Measurements from ENCODE around the gene PPOX.

Gene PPOX
- 2.2 to 11.0 (median 4.6) reads per million in 17 experiments for total RNA-seq

DNA sequence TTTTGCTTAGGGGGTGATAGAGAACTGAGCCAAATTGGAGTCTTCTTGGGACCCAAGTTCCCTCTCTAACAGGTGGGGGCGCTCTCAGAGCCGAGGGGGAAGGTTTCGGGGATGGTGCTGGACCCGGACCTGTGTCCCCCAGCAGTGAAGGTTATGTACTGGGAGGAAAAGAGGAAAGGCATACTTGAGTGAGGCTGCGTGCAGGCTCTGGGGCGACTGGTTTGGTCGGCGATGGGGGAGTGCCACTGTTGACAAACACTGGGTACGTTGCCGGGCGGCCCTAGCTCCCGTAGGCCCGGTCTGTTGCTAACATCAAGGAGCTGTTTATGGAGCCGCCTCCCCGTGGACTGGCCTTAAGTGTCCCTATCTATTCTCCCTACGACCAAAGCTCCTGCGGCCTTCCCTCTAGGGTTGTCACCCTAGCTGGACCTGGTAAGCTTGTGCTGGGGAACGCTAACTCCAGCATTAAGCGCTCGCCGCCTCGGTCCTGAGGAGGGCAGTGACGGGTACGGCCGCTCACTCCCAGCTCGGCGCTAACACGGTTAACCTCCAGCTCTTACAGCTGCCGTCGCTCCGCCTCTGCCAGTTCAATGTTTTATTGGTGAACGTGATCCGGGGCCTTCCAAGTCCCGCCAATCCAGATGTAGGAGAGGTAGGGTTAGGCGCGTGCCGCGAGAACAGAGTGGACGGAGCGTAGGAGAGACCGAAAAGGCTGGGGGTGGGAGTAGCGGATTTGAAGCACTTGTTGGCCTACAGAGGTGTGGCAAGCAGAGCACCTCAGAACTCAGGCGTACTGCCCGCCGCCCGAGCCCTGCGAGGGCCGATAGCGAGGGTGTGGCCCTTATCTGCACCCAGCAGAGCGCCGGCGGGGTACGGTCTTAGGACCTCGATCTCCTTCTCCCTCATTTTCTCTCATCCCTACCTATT lies at the start of gene PPOX:
Gene PPOX, plus strand, starts transcription at position 685 of the 927 bp plus-strand sequence. CDS start 422 bp downstream, outside the sequence.
- DNase-seq = peak; percentile 95 to 98 (median 96)

DNA sequence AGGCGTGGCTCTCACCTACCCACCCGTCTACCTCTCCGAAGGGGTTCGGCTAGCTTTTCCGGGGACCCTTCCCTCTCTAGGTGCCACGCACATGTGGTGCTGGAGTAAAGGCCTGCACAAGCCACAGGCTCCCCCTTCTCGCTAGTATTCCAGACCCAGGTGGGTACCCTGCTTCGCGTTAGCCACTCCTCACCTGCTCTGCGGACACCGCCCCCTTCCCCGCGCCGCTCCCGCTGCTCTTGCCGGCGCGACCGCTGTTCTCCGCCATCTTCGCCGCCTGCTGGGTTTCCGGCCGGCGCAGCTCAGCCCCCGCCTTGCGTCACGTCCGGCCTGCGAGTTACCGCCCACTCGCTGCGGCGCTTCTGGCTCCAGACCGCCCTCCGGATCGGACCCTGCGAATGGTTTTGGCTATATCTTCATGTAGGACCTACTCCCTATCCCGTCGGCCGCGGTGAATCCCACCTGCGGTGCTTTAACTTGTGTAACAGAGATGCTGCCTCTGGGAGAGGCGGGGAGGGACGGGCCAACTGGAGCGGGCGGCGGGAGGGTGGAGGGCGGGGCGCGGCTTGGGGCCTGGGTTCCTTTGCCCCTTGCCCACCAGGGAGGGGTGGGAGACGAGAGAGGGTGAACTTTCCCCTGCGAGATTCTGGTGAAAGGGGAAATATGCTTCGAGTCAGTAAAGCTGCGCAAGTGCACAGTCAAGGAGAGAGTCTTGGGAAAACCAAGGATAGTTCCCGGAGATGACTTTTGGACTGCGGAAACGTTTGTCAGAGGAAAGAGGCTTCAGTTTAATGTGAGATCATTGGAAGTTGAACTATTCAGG lies 48.3 kb upstream of the PPOX start, which contains the start of the genes NIT1 and PFDN2:
Gene NIT1, plus strand, starts transcription at position 347 of the 823 bp plus-strand sequence. Its CDS starts 72 bp downstream, at position 419.
Gene PFDN2, minus strand, starts transcription at position 279 of the 823 bp plus-strand sequence. Its CDS starts 11 bp downstream, at position 268.
- peak; percentile 88 to 96 (median 94) for DNase-seq

DNA sequence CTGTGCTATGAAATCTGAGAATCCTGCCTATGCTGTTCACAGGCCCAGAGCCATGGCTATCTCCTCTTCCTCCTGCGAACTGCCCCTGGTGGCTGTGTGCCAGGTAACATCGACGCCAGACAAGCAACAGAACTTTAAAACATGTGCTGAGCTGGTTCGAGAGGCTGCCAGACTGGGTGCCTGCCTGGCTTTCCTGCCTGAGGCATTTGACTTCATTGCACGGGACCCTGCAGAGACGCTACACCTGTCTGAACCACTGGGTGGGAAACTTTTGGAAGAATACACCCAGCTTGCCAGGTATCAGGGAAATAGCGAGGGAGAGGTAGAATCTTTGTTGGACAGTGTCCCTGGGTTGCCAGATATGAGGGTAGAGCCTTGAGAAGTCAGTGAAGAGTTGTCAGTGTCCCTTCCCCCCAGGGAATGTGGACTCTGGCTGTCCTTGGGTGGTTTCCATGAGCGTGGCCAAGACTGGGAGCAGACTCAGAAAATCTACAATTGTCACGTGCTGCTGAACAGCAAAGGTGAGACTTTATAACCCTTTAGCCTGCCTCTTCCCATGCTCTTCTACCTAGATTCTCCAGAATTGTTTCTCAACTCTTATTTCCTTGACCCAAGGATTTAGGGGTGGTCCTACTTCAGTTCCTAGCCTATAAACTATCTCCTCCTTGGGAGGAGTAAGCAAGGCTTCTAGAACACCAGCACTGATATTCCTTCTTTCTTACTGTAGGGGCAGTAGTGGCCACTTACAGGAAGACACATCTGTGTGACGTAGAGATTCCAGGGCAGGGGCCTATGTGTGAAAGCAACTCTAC lies 46.9 kb upstream of the PPOX start:
- DNase-seq = peak; percentile 44 to 74 (median 60)

DNA sequence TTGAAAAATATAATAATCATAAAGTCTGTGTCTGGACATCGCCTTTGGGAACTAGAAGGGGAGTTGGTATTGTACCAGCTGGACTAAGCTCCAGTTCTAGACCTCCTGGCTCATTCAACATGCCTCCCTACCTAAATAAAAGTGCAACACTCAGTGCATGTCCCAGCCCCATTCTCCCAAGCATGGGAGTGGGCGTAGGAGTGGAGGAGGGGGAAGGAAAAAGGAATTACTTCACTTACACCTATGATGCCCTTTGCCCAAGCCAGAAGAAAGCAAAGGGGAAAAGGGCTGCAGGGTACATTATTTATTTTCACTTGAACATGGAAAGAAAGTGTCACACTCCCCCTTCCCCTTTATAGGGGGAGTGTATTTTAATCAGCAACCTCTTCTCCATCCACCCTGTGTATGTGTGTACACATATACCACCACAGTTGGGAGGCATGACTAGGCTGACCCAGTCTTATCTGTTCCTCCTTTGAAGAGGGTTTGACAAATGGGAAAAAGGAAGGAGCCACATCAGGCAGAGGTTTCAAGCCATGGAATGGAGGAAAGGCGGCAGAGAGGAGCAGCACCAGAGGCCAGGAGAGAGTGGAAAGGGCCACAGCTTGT lies 45.1 kb upstream of the PPOX start:
- DNase-seq = peak; percentile 26 to 54 (median 42)

DNA sequence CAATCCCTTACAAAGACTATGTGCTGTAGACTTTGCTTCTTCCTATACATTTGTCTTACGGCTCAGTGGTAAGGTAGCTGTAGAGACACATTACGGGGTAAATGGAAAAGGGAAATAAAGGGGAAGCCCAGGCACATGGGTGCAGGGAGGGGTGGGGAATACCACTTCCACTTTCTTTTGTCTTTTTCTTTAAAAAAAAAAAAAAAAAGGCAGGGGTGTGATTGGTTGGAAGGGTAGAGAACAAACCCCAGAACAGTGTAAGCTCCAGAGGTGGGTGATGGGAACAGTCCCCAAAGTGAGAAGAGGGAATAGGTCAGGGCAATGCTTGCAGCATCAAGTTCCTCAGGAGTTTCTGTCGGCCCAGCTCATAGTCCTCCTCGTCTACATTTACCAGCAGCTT lies 44.4 kb upstream of the PPOX start:
- DNase-seq = peak; percentile 53 to 81 (median 74)

DNA sequence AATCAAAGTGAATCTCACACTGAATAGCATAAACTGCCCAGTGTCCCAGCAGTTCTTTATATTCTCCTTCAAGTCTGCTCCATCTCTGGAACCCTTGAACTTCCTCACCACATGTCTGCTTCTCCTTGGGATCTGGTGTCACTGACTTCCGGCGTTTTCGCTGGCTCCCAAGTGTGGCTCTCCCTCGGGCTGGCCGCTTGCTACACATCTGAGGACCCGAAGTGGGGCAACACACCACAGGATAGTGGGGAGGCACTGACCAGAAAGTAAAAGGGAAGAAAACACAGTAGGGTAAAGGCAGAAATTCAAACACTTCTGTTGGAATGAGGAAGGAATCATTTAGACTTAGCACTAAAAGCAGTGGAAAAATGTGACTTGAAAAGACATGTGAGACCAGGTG lies 43.3 kb upstream of the PPOX start:
- no peak for DNase-seq

DNA sequence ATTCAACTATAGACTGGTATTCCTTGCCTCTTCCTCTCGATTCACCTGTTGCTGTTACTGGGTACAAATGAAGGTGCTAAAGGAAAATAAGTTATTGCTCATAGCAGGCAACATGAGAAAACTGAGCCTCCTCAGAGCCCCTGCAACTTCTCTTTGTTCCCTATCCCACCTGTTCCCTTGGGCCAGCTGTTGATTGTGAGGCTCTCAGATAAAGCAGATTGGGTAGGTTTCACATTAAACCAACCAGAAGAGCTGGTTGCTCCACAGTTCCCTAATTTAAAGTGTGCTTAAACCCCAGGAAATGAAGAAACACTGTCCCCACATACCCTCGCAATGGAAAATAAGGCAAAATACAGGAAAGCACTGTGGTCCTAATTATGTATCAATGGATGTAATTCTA lies 38.6 kb upstream of the PPOX start:
- peak in 3 of 4 experiments; percentile 29 to 45 (median 37) for DNase-seq

DNA sequence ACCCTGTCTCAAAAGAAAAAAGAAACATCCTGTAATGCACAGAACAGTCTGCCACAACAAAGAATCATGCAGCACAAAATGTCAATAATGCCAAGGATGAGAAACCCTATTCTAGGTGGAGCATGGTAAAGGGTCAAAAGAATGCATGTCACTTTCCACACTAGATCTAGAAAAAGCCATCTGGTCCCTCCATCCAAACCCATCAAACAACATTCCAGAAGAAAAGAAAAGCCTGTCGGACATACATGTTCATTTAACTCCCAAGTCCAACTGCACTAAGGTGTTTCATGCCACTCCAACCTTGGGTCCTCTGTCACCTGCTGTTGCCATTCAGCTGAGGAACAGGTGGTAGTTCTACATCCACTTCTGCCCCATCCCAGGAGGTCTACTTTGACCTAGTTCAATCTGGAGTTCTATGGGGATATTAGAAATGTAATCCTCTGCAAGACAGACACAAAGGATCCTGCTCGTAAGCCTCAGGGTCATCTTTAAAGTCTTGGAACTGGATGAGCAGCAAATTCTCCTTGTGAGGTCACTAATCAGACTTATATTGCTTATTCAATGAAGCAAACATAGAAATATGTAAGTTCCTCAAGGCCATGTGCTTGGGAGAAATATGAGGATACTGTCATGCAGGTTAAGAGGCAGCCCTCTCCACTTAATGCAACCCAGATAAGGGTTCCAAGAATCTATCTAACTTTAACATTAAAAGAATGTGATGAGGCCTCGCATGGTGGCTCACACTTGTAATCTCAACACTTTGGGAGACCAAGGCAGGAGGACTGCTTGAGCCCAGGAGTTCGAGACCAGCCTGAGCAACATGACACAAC lies 37.4 kb upstream of the PPOX start:
- no peak for DNase-seq

DNA sequence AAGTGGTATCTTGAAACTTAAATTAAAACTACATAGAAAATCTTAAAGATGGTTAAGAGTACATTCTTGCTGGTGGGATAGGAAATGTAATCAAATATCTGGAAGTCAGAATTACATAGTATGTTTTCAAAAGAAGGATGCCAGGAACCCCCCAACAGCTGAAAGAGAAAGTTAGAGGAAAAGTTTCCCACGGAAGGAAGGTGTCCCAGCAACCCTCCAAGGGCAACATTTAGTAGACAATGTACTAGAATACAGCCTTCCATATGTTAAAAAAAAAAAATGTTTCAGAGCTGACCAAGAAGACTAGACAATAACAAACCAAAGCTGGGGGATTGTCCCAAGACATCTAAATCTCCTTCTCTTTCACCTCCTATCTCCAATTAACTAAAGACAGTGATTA lies 36.0 kb upstream of the PPOX start:
- DNase-seq = no peak

DNA sequence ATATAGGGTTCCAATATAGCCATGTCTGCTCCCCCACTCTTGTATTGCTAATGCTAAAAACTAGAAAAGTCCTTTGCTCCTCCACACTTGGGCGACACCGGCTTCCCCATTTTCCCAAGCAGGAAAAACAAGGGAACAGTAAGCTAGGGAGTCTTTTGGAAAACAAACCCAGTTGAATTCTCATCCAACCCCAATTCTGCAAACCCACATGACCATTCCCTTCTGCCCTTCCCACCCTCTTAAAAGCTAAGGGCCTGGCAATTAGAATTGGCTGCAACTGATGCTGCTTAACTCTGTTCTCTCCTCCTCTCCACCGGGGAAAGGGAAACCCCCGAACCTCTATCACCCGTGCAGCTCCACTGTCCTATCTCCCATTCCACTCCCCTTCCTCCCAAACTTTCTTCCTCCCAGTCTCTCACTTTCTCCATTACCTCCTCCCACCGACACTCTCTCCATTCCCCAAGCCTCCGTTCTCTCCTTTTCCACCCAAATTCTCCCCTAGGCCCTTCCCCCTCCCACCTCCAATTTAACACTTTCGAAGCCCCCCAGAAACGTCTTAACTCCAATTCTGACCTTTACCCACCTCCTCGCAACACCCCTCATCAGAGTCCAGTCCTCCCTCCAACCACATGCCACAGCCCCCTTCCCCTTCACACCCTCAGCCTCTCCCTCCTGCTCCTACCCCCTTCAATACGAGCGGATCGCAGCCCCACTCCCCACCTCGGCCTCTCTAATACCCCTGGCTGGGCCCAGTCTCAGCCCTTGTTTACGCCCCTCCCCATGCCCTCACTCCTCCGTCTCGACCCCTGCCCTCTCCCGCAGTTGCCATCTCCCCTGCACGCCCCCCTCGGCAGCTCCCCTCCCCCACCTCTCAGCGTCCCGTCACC lies 34.5 kb upstream of the PPOX start:
- DNase-seq = no peak

DNA sequence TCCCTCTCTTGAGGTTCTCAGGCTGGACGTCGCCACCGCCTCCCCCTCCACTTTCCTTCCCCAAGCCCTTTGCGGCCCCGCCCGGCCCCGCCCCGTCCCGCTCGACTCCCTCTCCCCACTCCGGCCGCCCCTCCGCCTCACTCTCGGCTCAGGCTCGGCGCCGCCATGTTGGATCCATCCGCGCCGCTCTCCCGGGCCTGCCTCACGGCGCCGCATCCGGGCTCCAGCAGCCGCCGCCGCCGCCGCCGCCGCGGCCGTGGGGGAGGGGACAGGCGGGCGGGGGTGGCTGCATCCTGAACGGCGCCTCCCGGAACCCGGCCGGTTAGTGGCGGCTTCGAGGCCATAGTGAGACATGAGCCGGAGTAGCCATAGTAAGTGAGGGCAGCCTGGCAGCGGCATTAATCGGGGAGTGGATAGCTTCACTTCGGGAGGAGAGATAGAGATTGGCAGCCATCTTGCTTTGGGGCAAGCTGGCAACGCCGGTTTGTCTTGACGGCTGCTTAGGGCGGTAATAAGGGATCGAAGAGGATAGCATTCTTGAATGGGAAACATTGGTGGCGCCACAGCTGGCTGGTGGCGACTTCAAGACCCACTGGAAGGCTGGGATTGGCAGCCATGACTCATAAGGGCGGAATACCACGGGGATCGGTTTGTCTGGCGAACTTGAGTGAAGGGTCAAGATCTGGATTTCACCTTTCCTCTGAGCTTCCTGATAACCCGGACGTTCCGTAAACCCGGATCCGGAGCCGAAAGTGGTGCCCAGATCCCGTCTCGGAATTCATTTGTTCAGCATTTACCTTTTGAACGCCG lies 33.6 kb upstream of the PPOX start, which contains the start of gene DEDD:
Gene DEDD, minus strand, starts transcription at position 258 of the 810 bp plus-strand sequence. CDS start 8,205 bp downstream, outside the sequence.
- DNase-seq = peak; percentile 92 to 97 (median 96)

DNA sequence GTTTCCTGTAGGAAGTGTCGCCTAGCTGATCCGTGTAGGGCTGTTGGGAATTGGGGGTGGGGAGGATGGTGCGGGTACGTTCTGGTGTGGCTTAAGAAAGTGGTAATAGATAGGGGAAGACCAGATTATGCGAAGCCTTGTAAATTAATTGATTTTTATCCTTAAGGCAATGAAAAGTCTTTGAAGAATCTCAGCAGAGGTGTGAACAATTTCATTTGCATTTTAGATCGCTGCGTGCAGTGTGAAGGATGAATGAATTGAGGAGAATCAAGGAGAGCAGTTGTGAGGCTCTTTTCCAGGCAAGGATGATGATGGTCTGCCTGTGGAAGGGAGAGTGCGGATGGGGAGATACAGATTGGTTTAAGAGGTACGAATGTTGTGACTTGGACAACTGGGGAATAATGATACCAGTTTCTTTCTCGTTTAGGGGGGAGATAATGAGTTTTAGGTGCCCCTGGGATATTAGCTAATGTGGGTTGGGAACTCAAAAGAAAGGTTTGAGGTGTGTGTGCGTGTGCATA lies 32.9 kb upstream of the PPOX start:
- no peak for DNase-seq

DNA sequence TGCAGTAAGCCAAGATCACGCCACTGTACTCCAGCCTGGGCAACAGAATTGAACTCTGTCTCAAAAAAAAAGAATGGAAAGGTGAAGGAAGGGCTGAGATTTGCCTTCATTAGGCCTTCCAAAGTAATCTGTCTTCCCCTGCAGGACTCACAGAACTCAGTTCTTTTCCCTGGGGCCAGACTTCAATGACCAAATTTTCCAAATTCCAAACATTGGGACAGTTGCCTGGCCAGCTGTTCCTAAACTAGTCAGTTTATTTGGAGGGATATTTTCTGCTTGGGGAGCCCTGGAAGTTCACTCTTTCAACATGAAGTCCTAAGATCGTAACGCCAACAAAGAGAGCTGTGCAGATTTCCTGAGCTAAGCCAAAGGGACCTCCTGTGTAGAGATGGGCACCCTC lies 28.3 kb upstream of the PPOX start:
- no peak for DNase-seq

DNA sequence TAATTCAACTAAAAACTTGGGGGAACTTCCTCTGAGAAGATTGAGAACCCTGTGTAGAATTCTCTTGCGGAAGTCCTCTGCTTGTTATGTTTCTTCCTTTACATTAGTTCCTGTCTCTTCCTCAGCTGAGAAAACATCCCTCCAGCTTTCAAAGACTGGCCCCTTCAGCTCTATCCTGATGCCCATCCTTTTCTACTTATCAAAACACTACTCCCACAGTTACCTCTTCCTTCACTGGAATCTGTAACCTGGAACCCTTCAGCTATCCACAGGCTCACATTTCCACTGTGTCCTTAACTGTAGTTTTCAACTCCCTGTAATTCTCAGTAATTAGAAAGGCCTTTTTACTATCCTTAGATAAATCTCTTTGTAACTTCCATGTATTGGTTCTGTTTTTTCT lies 27.8 kb upstream of the PPOX start:
- peak in 2 of 4 experiments; percentile 38 to 46 for DNase-seq

DNA sequence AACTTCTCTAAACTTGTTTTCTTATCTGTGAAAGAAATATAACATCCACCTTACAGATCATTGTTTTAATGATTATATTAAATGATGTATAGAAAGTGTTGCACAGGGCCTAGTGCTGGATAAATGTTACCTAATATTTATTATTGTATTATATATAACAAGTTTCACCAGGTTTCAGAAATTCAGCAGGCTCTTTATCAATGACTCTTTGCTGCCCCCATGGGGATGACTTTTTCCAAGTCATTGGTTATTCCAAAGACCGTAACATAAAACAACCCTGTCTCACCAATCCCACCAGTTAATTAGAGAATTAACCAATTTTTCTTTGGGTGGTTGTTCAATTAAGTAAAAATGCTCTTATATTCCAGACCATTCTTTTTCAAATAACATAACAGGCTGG lies 26.5 kb upstream of the PPOX start:
- peak; percentile 67 to 81 (median 74) for DNase-seq

DNA sequence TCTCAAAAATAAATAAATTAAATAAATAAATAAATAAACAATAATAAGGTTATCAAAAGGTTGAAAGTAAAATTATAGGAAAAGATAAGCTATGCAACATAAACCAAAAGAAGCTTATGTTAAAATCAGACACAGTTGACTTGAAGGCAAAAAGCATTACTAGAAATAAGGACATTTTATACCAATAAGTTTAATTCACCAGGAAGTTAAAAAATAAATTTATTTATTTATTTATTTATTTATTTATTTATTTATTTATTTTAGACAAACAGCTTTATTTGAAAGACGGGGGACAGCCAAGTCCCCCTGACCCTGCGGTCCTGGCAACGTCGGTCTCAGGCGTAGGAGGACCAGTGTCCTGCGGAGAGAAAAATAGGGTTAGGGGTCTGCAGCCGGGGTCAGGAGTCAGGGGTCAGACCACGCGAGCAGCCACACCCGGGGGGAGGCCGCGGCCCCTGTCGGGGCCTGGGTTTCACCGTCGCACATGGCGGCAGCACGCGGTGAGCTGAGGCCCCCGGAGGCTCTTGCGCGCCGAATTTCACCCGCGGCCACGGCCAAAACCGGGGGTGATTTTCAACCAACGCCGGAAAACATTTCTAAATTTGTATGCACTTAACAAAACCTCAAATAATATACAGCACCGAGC lies 25.3 kb upstream of the PPOX start:
- no peak for DNase-seq

DNA sequence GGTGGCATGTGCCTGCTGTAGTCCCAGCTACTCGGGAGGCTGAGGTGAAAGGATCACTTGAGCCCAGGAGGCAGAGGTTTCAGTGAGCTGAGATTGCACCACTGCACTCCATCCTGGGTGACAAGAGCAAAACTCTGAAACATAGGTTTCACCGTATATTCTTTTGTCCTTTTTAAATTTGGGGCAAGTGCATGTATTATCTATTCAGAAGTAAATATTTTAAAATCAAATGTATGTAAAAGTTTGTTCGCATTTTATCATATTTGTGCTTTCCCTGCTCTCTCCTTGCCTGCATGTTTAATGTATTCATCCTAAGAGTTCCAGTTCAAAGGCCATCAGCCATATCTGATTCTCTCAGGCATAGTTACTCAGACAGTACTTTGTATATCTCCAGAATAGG lies 20.4 kb upstream of the PPOX start:
- no peak for DNase-seq

DNA sequence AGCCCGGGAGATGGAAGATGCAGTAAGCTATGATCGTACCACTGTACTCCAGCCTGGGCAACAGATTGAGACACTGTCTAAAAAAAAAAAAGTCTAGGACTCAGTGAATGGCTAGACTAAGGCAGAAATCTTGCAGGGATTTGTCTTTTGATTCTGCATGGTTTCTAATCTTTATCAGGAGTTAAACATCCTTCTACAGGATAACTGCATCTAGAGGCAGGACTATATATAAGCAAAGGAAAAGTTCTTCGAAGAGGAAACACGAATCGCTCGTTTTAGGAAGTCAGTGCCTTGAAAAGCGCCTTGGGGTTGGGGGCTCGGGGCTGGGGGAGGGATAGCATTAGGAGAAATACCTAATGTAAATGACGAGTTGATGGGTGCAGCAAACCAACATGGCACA lies 13.1 kb upstream of the PPOX start:
- DNase-seq = peak in 1 of 4 experiments; percentile 27

Data from suppressor macrophage (primary cell).